HEK293 (cell line): ENCODE data around the gene STRIP1.

Experiments used
- CTCF ChIP-seq: fragments of 450-650 bp; formaldehyde crosslinking; IDR thresholded peaks from 2 replicates; pipeline ENCODE4 v1.5.1; 2016; ENCODE audit warnings: missing biosample characterization, missing genetic modification characterization
- RBAK ChIP-seq: fragments of 450-650 bp; formaldehyde crosslinking; IDR thresholded peaks from 2 replicates; pipeline ENCODE4 v1.5.1; 2016; ENCODE audit warnings: missing biosample characterization, missing genetic modification characterization
- TCF7L2 ChIP-seq: IDR thresholded peaks from 2 replicates; pipeline ENCODE4 v1.6.1; 2011; ENCODE audit warnings: low read depth, mild to moderate bottlenecking, inconsistent platforms, low read length, moderate library complexity, borderline replicate concordance
- WT1 ChIP-seq: fragments of 450-650 bp; formaldehyde crosslinking; IDR thresholded peaks from 2 replicates; pipeline ENCODE4 v1.5.1; 2016; ENCODE audit warnings: missing biosample characterization, missing genetic modification characterization
- ZBTB8A ChIP-seq: fragments of 450-650 bp; formaldehyde crosslinking; IDR thresholded peaks from 2 replicates; pipeline ENCODE4 v1.5.1; 2016; ENCODE audit warnings: missing biosample characterization, missing genetic modification characterization
- ZNF423 ChIP-seq: fragments of 450-650 bp; formaldehyde crosslinking; IDR thresholded peaks from 2 replicates; pipeline ENCODE4 v1.5.1; 2016; ENCODE audit warnings: missing biosample characterization, missing genetic modification characterization
- TF ChIP-seq, protein P1 (sequence below): fragments of 450-650 bp; formaldehyde crosslinking; IDR thresholded peaks from 2 replicates; pipeline ENCODE4; 2016; ENCODE audit warnings: missing biosample characterization, missing genetic modification characterization
- TF ChIP-seq, protein P2 (sequence below): fragments of 450-650 bp; formaldehyde crosslinking; optimal IDR thresholded peaks from 2 replicates; pipeline ENCODE3; 2016; ENCODE audit warnings: missing biosample characterization, mild to moderate bottlenecking, missing genetic modification characterization

- TF ChIP-seq WT1 (tag by site-specific recombination), result no peak
- no peak for TF ChIP-seq TCF7L2
- TF ChIP-seq RBAK, result no peak
- TF ChIP-seq ZBTB8A (tag by site-specific recombination), result no peak
- TF ChIP-seq CTCF (tag by site-specific recombination), result no peak
- TF ChIP-seq ZNF423 (tag by site-specific recombination), result no peak
- TF ChIP-seq, protein P1, sequence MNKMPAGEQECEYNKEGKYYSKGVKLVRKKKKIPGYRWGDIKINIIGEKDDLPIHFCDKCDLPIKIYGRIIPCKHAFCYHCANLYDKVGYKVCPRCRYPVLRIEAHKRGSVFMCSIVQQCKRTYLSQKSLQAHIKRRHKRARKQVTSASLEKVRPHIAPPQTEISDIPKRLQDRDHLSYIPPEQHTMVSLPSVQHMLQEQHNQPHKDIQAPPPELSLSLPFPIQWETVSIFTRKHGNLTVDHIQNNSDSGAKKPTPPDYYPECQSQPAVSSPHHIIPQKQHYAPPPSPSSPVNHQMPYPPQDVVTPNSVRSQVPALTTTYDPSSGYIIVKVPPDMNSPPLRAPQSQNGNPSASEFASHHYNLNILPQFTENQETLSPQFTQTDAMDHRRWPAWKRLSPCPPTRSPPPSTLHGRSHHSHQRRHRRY (tag by site-specific recombination), result no peak
- TF ChIP-seq, protein P2, sequence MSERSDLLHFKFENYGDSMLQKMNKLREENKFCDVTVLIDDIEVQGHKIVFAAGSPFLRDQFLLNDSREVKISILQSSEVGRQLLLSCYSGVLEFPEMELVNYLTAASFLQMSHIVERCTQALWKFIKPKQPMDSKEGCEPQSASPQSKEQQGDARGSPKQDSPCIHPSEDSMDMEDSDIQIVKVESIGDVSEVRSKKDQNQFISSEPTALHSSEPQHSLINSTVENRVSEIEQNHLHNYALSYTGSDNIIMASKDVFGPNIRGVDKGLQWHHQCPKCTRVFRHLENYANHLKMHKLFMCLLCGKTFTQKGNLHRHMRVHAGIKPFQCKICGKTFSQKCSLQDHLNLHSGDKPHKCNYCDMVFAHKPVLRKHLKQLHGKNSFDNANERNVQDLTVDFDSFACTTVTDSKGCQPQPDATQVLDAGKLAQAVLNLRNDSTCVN (tag by site-specific recombination), result no peak
Observed at GRCh38 chr1:109985247-109986053, 49.0 kb upstream of the STRIP1 start.
